GM12872 (cell line): ENCODE data around the gene PRR20D.
"Not testable (repeated sequence)": the region's sequence is repeated elsewhere in the genome, so short reads cannot be mapped to it uniquely, and the experiment has no call there.

Source experiments
- TF ChIP-seq, protein P1 (sequence below): IDR thresholded peaks from 3 replicates; pipeline ENCODE4 v1.5.1; 2011; ENCODE audit warnings: low read depth, mild to moderate bottlenecking, low read length, moderate library complexity; ENCODE audit not compliant: insufficient read depth

The PRR20D gene

DNA sequence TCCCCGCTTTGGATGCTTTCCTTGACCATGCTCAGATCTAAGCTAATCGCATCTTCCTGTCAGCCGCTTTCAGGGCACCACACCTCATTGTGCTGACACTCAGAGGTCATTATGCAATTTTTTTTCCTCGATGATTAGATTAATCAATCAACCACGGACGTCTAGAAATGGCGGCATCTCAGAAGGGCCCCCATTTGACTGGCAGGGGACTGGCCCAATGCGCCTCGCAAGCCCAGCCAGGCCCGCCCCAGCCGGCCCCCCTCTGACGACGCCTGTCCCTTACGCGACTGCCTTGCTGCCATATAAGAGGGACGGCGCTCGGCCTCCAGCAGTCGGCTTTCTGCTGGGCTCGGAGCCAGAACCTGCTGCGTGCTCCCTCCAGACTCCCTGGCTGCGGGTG is at the start of gene PRR20D:
Gene PRR20D, plus strand, starts transcription at position 301 of the 400 bp plus-strand sequence. CDS start 387 bp downstream, outside the sequence.
- TF ChIP-seq, protein P1, sequence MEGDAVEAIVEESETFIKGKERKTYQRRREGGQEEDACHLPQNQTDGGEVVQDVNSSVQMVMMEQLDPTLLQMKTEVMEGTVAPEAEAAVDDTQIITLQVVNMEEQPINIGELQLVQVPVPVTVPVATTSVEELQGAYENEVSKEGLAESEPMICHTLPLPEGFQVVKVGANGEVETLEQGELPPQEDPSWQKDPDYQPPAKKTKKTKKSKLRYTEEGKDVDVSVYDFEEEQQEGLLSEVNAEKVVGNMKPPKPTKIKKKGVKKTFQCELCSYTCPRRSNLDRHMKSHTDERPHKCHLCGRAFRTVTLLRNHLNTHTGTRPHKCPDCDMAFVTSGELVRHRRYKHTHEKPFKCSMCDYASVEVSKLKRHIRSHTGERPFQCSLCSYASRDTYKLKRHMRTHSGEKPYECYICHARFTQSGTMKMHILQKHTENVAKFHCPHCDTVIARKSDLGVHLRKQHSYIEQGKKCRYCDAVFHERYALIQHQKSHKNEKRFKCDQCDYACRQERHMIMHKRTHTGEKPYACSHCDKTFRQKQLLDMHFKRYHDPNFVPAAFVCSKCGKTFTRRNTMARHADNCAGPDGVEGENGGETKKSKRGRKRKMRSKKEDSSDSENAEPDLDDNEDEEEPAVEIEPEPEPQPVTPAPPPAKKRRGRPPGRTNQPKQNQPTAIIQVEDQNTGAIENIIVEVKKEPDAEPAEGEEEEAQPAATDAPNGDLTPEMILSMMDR: not testable (repeated sequence)

DNA sequence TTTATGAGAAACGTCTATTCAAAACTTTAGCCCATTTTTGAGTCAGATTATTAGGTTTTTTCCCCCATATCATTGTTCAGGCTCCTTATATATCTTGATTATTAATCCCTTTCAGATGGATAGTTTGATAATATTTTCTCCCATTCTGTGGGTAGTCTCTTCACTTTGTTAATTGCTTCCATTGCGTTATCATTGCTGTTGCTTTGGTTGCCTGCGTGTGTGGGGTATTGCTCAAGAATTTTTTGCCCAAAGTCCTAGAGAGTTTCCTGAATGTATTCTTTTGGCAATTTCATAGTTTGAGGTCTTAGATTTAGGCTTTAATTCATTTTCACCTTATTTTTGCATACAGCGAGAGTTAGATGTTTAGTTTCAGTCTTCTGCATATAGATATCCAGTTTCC is 45.5 kb upstream of the PRR20D start:
- TF ChIP-seq, protein P1: no peak

DNA sequence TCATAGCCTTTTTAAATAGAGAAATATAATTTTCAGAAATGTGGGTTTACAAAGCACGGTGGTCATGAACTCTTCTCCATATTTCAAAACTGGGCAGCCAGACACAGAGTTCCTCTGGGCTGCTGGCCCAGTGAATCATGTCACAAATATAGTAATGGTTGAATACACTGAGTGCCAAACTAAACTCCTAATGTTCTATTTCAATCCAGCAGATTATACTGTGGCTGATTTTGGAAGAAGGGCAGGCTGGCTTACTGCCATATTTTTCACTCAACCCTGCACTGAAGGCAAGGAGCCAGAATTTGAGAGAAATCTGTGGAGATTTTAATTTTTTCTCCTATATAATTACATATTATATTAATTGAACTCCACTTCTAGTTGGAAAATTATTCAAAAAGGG is 36.8 kb upstream of the PRR20D start:
- TF ChIP-seq, protein P1: no peak

DNA sequence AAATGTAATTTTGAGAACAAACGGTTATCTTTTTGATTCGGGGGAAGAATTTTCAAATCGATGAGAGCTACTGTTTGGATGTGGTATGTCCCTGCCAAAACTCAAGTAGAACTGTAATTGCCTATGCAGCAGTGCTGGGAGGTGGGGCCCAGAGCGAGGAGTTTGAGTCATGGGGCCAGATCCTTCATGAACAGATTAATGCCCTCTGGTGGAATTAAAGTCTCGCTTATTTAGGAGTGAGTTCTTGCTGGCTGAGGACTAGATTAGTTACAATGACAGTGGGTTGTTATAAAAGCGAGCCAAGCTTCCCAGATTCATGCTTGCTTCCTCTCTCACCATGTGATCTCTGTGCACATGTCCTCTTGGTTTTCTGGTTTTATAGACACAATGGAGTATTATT is 31.5 kb upstream of the PRR20D start:
- TF ChIP-seq, protein P1: no peak

DNA sequence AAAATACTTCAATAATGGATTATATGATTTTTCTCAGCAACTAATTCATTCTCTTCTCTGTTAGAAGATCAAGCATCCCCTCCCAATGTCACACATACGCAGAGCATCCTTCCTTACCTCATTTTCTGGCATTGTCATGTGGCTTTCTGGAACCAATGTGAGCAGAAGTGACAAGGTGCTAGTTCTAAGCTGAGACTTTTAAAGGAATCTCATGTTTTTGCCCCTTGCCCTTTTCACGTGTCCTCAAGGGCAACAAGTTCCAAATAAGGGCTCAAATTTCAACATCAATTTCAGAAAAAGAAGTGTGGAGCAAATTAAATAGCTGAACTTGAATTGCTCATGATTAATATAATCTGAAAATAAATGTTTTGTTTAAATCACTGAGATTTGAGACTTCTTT is 24.3 kb upstream of the PRR20D start:
- TF ChIP-seq, protein P1: no peak

DNA sequence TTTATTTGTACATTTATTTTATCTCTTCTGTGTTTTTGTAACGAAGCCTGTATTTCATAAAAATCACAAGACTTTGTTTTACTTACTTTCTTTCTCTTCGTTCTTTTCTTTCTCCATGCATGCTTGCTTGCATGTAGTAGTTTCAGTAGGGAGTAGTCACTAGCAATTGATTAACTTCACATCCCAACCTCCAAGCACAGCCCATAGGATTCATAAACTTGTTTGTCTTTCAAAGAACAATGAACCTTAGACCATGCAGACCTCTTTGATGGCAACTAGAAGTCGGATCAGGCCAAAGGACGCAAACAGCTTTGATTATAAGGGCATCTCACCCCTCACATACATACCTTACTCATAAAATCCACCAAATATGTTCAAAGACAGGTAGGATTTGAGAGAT is 22.8 kb upstream of the PRR20D start:
- TF ChIP-seq, protein P1: no peak

DNA sequence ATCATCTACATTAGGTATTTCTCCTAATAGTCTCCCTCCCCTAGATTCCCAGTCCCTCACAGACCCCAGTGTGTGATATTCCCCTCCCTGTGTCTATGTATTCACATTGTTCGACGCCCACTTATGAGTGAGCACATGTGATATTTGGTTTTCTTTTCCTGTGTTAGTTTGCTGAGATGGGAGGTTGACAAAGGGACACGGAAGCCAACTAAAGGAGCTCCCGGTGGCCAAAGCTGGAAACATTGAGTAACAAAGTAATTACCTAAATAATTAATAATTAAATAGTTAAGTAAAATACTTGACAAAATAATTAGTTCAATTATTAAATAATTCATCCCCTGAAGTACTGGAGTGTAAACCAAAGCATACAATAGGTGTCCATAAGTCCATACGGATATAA is 21.4 kb upstream of the PRR20D start:
- TF ChIP-seq, protein P1: no peak

DNA sequence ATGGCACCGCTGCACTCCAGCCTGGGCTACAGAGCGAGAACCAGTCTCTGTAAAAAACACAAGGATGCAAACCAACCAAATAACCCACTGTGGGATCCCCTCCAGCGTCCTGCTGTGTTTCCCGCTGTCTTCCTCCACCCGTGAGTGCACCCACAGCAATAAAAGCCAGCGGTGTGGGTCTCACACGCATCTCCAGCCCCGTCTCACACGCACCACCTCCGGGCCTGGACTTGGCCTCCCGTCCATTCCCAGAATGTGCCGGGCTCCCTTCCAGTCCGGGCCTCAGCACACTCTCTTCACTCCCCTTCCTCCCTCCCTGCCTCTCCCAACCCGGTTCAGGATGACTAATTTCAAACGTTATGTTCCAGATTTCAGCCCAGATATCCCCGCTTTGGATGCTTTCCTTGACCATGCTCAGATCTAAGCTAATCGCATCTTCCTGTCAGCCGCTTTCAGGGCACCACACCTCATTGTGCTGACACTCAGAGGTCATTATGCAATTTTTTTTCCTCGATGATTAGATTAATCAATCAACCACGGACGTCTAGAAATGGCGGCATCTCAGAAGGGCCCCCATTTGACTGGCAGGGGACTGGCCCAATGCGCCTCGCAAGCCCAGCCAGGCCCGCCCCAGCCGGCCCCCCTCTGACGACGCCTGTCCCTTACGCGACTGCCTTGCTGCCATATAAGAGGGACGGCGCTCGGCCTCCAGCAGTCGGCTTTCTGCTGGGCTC is 20.0 kb upstream of the PRR20D start, which contains the start of gene PRR20A:
Gene PRR20A, plus strand, starts transcription at position 684 of the 734 bp plus-strand sequence. CDS start 387 bp downstream, outside the sequence.
- TF ChIP-seq, protein P1: not testable (repeated sequence)
